ENCODE results near the gene TLE2.

TLE2 gene

DNA sequence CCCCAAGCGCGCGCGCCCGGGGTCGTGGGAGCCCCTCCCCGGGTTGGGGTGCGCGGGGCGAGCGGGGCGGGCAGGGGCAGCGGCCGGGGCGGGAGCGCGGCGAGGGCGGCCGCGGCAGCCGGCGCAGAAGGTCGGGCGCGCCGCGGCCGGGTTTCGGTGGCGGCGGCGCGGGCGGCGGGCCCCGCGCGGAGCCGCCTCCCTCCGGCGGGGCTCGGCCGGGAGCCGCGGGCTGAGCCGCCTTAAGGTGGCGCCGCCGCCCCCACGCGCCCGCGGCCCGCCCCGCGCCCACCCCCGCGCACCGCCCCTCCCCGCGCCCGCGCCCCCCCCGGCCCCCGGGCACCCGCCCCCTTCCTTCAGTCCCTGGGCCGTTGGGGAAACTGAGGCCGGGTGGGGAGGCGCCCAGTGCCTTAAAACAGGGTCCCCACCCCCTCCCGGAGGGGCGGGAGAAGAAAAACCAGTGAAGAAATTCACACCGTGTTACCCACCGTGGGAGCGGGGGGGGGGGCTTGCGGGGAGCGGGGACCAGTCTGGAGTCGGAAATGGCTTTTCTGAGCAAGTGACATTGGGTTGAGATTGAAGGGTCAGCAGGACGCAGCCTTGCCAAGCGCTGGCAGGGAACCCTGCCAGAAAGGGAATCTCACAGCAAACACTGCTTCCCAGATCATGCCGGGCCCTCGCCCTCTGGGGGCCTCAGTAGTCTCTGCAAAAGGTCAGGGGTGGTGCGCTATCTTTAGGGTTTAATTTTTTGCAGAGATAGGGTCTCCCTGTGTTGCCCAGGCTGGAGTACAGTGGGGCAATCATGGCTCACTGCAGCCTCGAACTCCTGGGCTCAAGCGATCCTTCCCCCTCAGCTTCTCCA lies at the start of gene TLE2:
TLE2 (minus strand) TSS at position 216 of the 859 bp plus-strand sequence. CDS start 376 bp downstream, outside the sequence.
- no peak for DNase-seq (ENCODE audit: low read depth)

DNA sequence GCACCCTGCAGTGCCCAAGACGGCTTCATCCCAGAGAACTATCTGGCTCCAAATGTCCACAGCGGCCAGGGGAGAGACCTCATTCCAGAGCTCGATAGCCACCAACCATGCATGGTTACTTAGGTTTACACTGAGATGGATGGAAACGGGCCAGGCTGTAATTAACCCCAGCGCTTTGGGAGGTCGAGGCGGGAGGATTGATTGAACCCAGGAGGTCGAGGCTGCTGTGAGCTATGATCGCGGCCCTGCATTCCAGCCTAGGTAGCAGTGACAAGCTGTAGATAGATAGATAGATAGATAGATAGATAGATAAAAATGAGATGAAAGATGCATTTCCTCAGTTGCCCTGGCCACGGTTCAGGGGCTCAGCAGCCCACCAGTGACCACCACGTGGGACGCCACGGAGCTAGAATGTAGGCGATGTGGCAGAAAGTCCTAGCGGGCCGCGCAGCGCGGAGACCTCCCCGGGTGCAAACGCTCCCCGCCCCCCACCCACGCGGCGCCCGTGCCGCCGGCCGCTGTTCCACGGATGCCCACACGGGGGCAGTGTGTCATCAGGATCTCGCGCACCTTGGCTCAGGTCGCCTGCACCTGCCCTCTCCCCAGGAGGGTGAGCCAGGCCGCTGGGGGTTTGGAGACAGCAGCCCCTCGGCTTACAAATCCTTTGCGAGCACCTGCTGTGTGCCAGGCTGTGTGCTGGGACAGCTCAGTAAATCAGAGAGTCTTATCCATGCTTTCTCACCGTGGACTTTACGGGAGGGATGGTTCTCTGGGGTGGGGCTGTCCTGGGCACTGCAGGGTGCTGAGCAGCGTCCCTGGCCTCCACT lies 46.7 kb upstream of the TLE2 start:
- peak; percentile 66 for DNase-seq (ENCODE audit: low read depth)

DNA sequence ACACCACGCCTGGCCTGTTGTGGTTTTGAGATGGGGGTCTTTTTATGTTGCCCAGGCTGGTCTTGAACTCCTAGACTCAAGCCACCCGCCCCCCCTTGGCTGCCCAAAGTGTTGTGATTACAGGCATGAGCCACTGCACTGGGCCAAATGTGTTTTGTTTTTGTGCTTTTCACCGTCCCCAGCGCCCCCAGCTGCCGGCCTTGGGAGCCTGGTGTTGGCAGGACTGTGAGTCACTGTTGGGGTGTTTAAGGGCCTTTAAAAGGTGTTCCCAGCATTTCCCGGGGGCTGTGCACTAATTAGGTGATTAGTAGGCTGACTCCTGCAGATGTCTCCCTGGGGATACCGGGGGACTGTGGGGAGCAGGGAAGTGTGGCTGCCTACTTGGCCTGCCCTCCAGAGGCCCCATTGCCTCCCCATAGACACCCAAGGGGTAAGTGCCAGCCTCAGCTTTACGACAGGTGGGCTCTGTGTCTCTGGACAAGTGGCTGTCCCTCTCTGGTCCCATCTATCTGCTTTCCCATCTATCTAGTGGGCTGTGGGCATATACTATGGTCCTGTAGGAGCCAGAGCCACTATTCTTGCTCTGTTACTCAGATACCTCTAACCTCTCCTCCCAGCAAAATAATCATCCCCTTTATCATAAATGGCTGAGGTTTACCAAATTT lies 45.0 kb upstream of the TLE2 start:
- no peak for DNase-seq (ENCODE audit: low read depth)

DNA sequence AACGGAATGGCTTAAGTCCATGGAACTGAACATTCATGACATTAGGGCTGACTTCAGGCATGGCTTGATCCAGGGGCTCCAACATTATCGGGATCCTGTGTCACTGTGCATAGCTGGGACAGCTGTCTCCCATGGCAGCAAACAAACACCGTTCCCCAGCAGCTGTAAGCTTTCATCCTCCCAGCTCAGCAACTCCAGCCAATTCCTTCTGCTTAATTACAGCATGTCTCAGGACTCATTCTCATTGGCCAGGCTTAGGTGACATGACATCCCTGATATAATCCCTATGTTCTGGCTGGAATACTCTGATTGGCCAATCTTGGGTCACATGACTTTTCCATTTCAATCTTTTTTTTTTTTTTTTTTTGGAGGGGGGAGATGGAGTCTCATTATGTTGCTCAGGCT lies 44.1 kb upstream of the TLE2 start:
- no peak for DNase-seq (ENCODE audit: low read depth)

DNA sequence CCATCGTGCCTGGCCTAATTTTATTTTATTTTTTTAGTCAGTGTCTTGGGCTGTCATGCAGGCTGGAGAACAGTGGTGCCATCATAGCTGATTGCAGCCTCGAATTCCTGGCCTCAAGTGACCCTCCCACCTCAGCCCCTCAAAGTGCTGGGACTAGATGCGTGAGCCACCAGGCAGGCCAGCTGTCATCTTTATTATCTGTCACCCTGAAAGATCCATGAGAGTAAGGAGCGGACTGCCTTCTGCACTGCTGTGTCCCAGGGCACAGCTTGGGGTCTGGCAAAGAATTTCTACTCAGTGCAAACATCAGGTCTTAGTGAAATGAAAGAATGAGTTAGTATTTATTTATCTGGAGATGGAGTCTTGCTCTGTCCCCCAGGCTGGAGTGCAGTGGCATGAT lies 42.7 kb upstream of the TLE2 start:
- no peak for DNase-seq (ENCODE audit: low read depth)

DNA sequence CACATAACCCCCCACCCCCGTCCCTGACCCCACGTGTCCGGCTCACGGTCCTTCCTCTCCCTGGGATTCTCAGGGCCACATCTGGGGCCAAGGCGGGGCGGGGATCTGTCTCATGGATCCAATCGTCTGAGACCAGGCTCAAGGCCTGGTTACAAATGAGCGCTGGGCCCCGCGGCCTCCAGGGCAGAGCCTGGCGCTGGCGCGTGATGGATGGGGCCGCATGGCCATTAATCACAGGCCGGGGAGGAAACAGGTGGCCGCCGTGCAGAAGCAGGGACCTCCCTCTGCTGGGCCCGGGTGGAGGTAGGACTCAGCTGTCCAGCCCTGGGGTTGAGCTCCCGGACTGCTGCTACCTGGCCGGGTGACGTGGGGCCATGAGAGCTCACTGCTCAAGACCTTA lies 39.0 kb upstream of the TLE2 start:
- no peak for DNase-seq (ENCODE audit: low read depth)

DNA sequence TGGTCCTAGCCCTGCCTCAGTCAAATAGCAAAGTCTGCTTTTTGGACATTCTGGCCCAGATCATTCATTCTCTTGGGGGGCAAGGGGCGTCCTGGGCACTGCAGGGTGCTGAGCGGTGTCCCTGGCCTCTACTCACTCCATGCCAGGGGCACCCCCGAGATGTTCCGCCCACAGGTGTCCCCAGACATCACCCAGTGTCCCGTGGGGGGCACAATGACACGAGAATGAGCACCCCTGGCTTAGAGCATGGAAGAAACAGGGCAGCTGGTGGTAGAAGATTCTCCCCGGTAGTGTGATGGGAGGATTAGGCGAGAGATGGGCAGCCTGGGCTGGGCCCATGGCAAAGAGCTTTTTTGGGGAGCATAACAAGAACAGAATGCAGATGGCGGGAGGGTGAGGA lies 38.5 kb upstream of the TLE2 start:
- no peak for DNase-seq (ENCODE audit: low read depth)

DNA sequence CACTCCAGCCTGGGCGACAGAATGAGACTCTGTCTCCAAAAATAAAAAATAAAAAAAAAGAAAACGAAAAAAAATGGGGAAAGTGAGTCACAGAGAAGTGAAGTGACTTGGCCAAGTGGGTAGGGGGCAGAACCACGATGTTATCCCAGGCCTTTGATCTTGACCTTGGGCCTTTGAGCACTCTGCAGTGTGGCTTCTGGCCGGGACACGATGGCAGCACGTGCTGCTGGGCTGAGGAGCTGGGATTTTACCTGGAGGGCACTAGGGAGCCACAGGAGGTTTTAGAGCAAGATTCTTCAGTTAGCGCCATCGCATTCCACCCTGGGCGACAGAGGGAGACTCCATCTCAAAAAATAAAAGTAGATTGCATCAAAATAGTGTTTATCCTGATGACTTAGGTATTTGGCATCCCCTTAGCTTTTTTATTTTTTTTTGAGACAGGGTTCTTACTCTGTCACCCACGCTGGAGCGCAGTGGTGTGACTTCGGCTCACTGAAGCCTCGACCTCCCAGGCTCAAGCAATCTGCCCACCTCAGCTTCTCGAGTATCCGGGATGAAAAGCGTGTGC lies 37.5 kb upstream of the TLE2 start:
- DNase-seq (ENCODE audit: low read depth), result no peak

DNA sequence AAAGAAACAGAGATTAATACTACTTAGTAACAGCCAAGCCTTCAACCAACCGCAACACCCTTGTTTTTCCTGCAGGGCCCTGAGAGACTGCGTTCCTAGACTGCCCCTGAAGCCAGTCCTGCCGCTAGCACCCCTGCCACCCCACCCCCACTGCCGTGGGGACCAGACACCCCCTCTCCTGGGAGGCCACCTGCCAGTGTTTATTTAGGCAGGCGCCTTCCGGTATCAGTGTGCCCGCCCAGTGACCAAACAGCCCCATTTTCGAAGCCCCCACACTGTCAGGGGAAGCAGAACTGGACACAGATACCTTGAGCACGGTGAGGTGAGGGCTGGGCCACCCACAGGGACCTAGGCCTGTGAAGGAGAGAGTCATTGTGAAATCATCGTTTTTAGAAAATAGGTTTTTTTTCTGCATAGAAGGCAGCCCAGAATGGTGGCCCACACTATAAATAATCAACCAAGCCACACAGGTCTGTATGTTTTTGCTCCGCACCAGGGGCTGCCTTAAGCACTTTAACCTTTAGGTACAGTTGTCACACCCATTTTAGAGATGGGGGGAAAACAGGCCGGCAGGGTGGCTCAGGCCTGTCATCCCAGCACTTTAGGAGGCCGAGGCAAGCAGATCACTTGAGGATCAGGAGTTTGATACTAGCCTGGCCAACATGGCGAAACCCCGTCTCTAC lies 36.7 kb upstream of the TLE2 start:
- no peak for DNase-seq (ENCODE audit: low read depth)

DNA sequence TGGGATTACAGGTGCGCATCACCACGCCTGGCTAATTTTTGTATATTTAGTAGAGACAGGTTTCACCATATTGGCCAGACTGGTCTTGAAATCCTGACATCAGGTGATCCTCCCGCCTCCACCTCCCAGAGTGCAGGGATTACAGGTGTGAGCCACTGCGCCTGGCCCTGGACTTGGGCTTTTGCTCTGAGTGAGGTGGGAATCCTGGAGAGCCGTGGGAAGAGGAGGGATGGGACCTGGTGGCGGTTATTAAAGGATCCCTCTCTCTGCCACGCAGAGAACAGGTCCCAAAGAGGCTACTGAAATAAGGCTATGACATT lies 34.9 kb upstream of the TLE2 start:
- no peak for DNase-seq (ENCODE audit: low read depth)

DNA sequence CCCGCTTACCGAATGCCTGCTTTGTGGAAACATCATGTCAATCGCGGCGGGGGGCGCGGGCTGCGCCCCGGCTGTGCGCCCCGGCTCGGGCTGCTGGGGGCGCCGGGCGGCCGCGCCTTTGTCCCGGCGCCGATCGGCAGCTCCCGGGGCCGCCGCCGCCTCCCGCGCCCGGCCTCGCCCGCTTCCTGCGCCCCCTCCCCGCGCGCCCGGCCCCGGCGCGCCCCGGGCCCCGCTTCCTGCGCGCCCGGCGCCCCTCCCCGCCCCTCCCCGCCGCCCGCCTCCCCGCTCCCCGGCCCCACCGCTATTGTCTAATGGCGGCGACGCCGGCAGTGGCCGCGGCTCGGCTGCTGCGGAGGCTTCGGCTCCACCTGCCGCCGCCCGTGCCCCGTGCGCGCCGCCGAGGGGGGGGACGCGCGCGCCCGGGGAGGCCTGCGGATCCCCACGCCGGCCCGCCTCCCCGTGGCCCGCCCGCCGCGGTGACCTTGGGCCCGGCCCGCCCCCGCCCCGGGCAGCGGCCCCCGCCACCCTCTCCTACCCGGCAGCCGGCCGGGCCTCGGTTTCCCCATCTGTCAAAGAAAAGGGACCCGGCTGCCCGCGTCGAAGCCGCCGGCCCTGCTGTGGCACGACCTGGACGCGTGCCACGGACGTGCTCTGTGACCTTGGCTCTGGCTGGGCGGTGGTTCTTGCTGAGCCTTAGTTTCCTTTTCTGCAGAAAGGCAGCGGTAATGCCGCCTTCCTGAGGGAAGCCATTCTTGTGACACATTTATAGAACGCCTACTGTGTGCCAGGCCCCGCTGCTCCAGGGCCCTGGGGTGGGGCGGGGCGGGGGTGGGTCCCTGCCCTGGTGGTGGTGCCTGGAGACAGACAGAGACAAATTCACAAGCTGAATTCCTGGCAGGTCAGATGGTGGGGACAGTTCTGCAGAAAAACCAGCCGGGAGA lies 33.4 kb upstream of the TLE2 start, which contains the start of gene TLE5:
TLE5 (minus strand) TSS at position 331 of the 941 bp plus-strand sequence; CDS start at position 36, 295 bp downstream.
- peak; percentile 54 for DNase-seq (ENCODE audit: low read depth)

DNA sequence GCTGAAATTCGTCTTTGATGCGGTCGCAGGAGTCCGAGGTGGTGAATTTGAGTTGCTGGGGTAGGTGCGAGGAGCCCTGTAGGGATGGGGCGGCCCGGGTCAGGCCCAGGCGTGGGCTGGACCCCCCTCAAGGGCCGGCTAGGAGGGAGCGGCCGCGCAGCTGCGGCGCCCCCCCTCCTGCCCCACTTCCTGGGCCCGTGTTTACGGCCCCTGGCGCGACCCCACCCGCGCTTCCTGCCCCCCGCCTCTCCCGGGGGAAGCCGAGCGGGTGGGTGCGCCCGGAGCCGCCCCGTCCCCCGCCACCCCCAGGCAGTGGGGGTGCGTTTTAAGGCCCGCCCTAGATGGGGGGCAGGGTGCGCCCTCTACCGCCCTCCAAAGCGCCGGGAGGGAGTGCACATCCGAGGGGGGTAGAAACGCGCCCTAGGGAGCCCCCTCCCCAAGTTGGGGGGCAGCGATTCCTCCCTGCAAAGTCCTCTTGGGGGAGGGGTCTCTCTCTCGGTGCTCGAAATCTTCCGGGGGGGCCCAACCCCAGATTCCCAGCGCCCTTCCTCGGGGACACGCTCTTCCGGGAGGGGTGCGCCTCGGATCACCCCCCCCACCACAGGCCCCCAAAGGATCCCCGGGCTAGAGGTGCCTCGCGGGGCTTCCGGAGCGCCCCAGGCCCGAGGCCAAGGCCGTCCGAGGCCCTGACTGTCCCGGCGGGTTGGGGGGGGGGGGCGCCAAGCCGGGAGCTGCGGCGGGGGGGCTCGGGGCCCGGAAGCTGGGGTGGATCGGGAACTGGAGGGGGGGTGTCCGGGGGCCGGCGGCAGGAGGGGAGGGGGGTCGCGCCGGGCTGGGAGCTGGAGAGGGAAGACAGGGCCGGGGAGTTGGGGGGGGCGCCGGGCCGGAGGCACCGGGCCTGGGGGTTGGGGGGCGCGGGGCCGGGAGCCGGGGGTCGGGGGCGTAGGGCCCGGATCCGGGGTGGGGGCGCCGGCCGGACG lies 32.4 kb upstream of the TLE2 start:
- peak; percentile 48 for DNase-seq (ENCODE audit: low read depth)

DNA sequence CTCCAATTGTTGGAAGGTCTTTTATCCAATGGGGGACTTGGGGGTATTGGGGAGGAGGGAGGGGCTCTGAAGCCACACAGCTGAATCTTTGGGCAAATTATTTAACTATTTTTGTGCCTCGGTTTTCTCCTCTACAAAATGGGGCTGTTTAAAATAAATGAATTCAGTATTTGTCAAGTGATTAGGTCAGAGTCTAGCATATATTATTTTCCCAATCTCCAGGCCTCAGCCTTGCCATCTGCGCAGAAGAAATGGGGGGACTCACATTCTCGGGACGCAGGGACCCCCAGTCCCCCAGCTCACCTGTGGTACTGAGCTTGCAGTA lies 31.7 kb upstream of the TLE2 start:
- no peak for DNase-seq (ENCODE audit: low read depth)

DNA sequence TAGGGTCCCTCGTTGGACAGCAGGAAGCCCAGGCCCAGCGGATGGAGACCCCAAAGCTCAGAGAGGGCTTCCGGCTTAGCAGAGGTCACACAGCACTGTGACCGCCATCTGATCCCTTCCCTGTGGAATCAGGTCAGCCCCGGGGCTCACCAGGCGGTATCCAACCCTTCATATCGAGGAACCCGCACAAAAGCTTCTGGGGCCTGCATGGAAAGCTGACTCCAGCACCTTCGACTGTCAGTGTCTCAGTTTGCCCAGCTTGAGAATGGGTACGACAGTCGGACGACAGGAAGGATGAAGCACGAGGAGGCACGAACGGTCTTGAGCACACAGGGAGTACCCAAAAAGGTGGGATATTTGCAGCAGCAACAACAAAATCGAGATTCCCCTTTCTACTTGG lies 30.6 kb upstream of the TLE2 start:
- DNase-seq (ENCODE audit: low read depth), result no peak

DNA sequence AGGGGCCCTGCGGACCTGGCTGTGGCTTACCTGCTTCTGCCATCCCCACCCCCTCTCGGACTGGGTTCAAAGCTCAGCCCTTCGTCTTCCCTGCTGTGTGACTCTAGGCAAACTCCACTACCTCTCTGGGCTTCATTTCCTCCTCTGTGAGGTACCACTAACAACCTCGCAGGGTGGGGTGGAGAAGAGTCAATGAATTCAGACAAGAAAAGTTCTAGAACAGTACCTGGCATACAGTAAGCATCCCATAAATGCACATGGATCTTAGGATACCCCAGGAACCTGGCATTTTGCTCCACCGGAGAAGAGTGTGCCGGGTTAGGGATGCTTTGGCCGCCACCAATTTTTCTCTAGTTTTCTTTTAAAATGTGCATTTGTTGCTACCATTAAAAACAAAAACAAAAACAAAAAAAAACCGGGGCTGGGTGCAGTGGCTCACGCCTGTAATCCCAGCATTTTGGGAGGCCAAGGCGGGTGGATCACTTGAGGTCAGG lies 29.8 kb upstream of the TLE2 start:
- no peak for DNase-seq (ENCODE audit: low read depth)

DNA sequence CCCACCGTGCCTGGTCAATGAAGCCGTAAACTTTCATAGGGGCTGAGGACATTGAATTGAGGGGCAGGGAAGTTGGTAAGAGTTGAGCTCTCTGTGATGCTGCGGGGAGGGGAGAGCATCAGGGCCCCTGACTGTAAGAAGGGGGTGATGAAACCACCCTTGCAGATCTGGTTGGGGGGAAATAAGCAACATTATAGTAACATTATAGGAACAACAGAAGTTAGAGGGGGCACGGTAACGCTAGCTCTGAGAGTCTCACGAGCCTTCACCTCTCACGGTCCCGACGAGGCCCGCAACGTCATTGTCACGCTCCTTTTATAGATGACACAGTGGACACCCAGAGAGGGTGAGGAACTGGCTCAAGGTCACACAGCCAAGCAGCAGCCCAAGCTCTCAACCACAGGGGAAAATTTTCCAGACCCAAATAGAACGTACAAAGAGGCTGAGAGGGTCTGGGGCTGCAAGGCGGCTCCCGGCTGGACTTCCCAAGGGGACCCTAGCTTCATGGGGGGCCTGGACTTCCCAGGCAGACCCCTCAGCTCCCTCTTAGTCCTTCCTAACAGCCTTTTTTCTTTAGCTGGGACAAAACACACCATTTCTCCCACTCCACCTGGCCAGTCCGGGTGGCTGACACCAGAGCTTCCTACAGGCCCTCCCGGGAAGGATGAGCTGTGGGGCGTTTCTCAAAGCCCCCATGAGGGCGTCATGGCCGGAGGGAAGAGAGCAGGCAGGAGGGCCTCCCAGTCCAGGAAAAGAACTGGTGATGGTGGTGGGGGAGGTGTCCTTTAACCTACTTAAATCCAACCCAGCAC lies 29.1 kb upstream of the TLE2 start:
- no peak for DNase-seq (ENCODE audit: low read depth)

DNA sequence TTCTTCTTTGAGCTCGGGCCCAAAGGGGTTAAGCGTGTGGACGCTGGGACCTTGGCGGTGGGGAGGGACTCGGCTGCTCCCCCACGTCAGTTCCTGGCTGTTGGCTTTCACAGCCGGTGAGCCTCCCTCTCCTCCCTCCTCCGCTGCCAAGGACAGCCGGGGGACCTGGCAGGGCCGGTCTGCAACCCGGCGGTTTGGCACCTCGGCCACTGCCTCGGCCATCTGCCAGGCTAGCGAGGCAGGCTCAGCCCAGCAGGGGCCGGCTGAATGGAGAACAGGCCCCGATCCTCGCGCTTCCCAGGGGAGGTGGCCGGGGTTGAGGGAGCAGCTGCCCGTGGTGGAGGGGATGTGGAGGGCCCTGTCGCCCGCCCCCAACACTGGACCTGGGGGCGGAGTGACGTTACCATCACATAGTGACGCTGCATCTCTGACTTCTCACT lies 28.2 kb upstream of the TLE2 start:
- DNase-seq (ENCODE audit: low read depth), result no peak

DNA sequence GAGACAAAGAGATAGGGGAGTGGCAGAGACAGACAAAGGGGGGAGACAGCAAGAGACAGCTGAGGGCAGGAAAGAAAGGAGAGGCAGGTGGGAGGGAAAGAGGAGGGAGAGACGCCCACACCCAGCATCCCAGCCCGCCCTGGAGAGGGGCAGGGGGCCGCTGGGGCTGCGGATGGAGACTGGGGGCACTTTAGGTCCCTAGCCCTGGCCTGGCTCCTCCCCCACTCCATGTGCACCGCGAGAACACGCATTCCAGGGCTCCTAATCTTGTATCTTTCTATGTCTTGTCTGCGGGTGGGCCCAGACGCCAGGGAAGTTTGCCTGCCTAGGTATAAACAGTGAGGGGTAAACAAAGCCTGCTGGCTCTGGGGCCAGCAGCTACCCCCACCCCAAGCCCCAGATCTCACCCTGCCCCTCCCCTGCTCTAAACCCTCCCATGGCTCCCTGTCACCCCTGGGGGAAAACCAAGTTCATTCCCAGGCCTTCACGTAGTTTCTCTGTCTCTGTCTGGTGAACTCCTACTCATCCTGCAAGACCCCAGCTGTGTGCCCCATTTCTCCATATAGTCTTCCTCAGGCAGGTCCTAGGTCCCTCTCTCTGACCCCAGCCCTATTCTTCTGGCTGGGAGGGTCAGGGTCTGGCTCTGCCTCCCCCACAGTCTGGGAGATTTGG lies 27.5 kb upstream of the TLE2 start:
- DNase-seq (ENCODE audit: low read depth), result no peak
